ENCODE data around the gene METTL2B. TPM values are rescaled to one million over a fixed set of nuclear protein-coding genes. Genes with fewer than 3 reads are reported as not detected.
A peak's percentile ranks its signal among the peaks of the same experiment; 100 is the strongest.
"Not testable (repeated sequence)": the region's sequence is repeated elsewhere in the genome, so short reads cannot be mapped to it uniquely, and the experiment has no call there.

The METTL2B gene
- total RNA-seq, 1 experiment from 2014 or later: 33.8 TPM

DNA sequence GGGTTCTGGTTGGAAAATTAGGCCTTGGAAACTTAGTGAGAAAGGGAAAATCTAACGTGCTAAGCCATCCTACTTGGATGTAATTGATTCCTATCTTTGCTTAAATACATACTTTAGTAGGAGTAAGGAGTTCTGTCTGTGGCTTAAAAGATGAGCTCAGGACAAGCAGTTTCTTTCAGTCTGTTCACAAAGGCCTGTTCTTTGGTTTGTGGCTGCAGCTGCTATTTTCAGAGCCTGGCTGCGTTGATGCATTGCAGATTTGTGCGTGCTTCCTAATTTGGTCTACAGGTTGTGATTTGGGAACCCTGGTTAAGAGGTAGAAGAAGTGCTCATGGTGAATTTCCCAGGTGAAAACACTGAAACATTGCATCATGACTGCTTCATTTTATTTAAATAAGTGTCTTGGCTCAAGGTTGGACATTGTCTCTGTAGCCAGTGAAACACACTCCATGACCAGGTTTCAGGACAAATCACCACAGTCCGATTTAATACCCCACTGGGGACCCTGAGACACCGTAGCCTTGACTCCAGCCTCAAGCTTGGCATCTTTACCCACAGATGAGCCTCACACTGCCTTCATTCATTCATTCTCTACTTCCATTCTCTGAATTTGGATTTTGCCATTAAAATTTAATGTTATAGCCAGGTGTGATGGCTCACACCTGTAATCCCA is 30.9 kb downstream of the METTL2B start:
- H3K27ac ChIP-seq (ENCODE audit: low read length); BruUV-seq (replicated peaks); H3K9me3 ChIP-seq (ENCODE audit: low read length); H3F3A ChIP-seq (ENCODE audit: low read length, unreplicated experiment); H3K4me1 ChIP-seq (ENCODE audit: insufficient read depth, low read length); H3K4me2 ChIP-seq (ENCODE audit: low read length); H3K9ac ChIP-seq (ENCODE audit: low read length); CTCF ChIA-PET; intact Hi-C loops (cut with micrococcal nuclease); POLR2A ChIA-PET (ENCODE audit: unreplicated experiment); DNase-seq; H2AFZ ChIP-seq (ENCODE audit: low read length); H3K79me2 ChIP-seq (ENCODE audit: low read length); ATAC-seq; H3K4me3 ChIP-seq (ENCODE audit: low read length); H3K9me2 ChIP-seq (replicated peaks; ENCODE audit: low read length); H3K36me3 ChIP-seq (ENCODE audit: low read depth, low read length); H4K20me1 ChIP-seq (ENCODE audit: low read length); H3K27me3 ChIP-seq (ENCODE audit: low read length): not testable (repeated sequence)

DNA sequence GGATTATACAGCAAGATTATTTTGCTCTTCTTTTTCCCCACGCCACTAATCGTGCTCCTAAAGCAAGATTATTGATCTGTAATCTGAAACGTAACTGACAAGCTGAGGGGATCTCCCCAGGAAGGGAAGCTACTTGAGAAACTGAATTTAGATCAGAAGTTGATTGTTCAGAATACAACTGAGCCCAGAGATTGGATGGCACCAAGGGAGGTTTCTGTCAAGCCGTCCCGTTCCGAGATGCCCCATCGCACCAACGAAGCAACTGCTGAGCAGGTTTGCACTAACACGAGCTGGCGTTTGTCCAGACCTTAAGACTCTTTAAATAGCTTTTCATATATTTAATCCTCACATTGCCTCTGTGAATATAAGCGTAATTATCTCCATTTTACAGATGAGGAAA is 35.1 kb downstream of the METTL2B start:
- H3K4me3 ChIP-seq (ENCODE audit: low read length); H3K27ac ChIP-seq (ENCODE audit: low read length); H3F3A ChIP-seq (ENCODE audit: low read length, unreplicated experiment); H4K20me1 ChIP-seq (ENCODE audit: low read length); CTCF ChIA-PET; H3K4me2 ChIP-seq (ENCODE audit: low read length); H3K9me3 ChIP-seq (ENCODE audit: low read length); BruUV-seq (replicated peaks); H3K79me2 ChIP-seq (ENCODE audit: low read length); H3K27me3 ChIP-seq (ENCODE audit: low read length); intact Hi-C loops (cut with micrococcal nuclease); POLR2A ChIA-PET (ENCODE audit: unreplicated experiment); H3K36me3 ChIP-seq (ENCODE audit: low read depth, low read length); H2AFZ ChIP-seq (ENCODE audit: low read length); ATAC-seq; H3K4me1 ChIP-seq (ENCODE audit: insufficient read depth, low read length); H3K9ac ChIP-seq (ENCODE audit: low read length); DNase-seq; H3K9me2 ChIP-seq (replicated peaks; ENCODE audit: low read length): not testable (repeated sequence)

DNA sequence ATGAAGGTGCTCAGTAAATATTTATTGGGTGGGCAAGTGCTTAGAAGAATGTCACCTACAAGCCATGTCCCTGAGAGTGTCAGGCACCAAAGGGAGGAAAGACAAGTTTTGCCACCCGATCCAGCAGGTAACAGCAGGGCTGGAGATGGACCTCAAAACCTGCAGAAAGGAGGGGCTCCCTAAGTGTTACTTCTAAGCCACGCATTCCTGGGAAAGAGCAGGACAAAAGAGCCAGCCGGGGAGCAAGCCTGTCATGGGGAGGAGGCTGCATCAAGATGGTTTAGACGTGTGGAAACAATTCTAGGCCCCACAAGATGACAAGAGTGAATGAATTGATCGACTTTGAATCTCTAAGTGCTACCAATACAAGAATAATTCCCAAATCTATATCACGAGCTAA is 38.7 kb downstream of the METTL2B start:
- H3K4me3 ChIP-seq (ENCODE audit: low read length); BruUV-seq (replicated peaks); intact Hi-C loops (cut with micrococcal nuclease); H3K4me1 ChIP-seq (ENCODE audit: insufficient read depth, low read length); H3K79me2 ChIP-seq (ENCODE audit: low read length); H3K4me2 ChIP-seq (ENCODE audit: low read length); H3K27me3 ChIP-seq (ENCODE audit: low read length); H4K20me1 ChIP-seq (ENCODE audit: low read length); ATAC-seq; H3K27ac ChIP-seq (ENCODE audit: low read length); H3K9me2 ChIP-seq (replicated peaks; ENCODE audit: low read length); POLR2A ChIA-PET (ENCODE audit: unreplicated experiment); H3F3A ChIP-seq (ENCODE audit: low read length, unreplicated experiment); H3K36me3 ChIP-seq (ENCODE audit: low read depth, low read length); H2AFZ ChIP-seq (ENCODE audit: low read length); CTCF ChIA-PET; DNase-seq; H3K9me3 ChIP-seq (ENCODE audit: low read length); H3K9ac ChIP-seq (ENCODE audit: low read length): not testable (repeated sequence)

DNA sequence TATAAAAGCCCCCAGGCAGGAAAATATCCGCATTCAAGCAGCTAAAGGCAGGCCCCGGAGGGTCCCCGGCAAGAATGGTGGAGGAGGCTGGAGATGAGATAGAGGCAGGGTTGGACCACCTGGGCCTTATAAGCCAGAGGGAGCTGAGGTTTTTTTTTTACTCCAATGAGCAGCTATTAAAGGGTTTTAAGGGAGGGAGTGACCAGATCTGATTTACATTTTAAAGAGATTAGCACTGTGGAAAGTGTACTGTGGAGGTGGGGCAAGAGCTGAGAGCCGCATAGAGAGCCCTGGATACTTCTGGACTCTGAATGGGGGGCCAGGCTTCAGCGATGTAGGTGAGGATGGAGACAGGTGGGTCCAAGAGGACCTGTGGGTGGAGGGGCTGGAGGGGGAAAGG is 40.5 kb downstream of the METTL2B start:
- H3K36me3 ChIP-seq (ENCODE audit: low read depth, low read length); ATAC-seq; BruUV-seq (replicated peaks); H3F3A ChIP-seq (ENCODE audit: low read length, unreplicated experiment); H3K27ac ChIP-seq (ENCODE audit: low read length); H3K27me3 ChIP-seq (ENCODE audit: low read length); H3K79me2 ChIP-seq (ENCODE audit: low read length); H3K9me2 ChIP-seq (replicated peaks; ENCODE audit: low read length); H4K20me1 ChIP-seq (ENCODE audit: low read length); intact Hi-C loops (cut with micrococcal nuclease); H2AFZ ChIP-seq (ENCODE audit: low read length); H3K9ac ChIP-seq (ENCODE audit: low read length); H3K4me1 ChIP-seq (ENCODE audit: insufficient read depth, low read length); H3K9me3 ChIP-seq (ENCODE audit: low read length); H3K4me2 ChIP-seq (ENCODE audit: low read length); POLR2A ChIA-PET (ENCODE audit: unreplicated experiment); H3K4me3 ChIP-seq (ENCODE audit: low read length); CTCF ChIA-PET; DNase-seq: not testable (repeated sequence)

DNA sequence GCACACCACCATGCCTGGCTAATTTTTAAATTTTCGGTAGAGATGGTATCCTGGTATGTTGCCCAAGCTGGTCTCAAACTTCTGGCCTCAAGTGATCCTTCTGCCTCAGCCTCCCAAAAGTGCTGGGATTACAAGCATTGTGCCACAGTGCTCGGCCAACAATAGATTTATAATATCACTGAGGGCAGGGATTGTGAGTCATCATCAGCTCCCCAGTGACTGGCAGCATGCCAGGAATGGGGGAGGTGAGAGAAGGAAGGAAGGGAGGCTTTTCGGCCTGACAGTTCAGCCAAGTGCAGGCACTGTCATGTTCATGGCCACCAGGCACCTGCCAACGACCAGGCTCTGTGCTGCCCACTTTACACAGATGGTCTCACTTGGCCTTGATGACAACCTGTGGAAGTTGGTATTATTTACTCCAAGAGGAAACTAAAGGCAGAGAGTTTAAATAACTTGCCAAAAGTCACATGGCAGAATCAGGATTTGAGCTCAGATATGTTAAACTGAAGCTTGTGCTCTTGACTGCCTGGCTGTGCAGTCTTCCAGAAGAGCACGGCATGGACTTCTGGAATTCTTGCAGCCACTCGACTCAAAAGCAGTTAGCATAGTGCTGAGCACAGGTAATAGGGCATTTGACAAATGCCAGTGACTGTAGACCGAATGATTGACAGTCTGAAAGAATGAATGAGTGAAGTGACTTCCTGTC is 46.8 kb downstream of the METTL2B start:
- POLR2A ChIA-PET (ENCODE audit: unreplicated experiment); H3K9ac ChIP-seq (ENCODE audit: low read length); H3K36me3 ChIP-seq (ENCODE audit: low read depth, low read length); H3K4me1 ChIP-seq (ENCODE audit: insufficient read depth, low read length); H3K27ac ChIP-seq (ENCODE audit: low read length); H3K9me3 ChIP-seq (ENCODE audit: low read length); H3K27me3 ChIP-seq (ENCODE audit: low read length); intact Hi-C loops (cut with micrococcal nuclease); H4K20me1 ChIP-seq (ENCODE audit: low read length); BruUV-seq (replicated peaks); H3K9me2 ChIP-seq (replicated peaks; ENCODE audit: low read length); H3K79me2 ChIP-seq (ENCODE audit: low read length); H3K4me3 ChIP-seq (ENCODE audit: low read length); H2AFZ ChIP-seq (ENCODE audit: low read length); CTCF ChIA-PET; H3K4me2 ChIP-seq (ENCODE audit: low read length); H3F3A ChIP-seq (ENCODE audit: low read length, unreplicated experiment): not testable (repeated sequence)
- ATAC-seq (peak; percentile 91), DNase-seq (peak; percentile 91)

DNA sequence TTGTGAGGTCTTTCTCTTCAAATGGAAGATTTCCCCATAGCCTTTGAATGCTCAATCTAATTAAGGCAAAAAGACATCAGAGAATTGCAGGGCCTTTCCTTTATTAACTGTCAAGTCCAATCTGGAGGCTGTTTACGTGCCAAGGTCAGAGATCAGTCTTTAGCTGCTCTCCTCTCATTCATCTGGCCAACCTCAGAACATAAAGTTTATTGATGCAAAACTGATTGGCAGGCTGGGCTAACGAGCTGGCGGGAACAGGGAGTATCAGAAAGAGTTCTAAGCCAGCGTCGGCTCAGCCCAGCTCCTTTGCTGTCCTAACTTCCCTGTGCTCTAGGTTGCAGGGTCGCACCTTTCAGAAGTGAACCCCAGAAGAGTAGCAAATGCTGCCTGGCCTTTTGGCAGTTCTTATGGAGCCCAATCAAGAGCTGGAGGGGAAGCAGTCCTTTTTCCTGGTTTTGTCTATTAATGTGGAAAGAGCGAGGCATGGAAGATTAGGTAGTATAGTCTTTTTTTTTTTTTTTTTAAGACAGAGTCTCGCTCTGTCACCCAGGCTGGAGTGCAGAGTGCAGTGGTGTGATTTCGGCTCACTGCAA is 47.5 kb downstream of the METTL2B start:
- BruUV-seq (replicated peaks); H3K4me2 ChIP-seq (ENCODE audit: low read length); H3K4me3 ChIP-seq (ENCODE audit: low read length); H3K9me2 ChIP-seq (replicated peaks; ENCODE audit: low read length); H3K27ac ChIP-seq (ENCODE audit: low read length); DNase-seq; H3K36me3 ChIP-seq (ENCODE audit: low read depth, low read length); H3K9me3 ChIP-seq (ENCODE audit: low read length); H3F3A ChIP-seq (ENCODE audit: low read length, unreplicated experiment); ATAC-seq; intact Hi-C loops (cut with micrococcal nuclease); POLR2A ChIA-PET (ENCODE audit: unreplicated experiment); H3K79me2 ChIP-seq (ENCODE audit: low read length); H2AFZ ChIP-seq (ENCODE audit: low read length); H4K20me1 ChIP-seq (ENCODE audit: low read length); CTCF ChIA-PET; H3K27me3 ChIP-seq (ENCODE audit: low read length); H3K4me1 ChIP-seq (ENCODE audit: insufficient read depth, low read length); H3K9ac ChIP-seq (ENCODE audit: low read length): not testable (repeated sequence)

All from PC-3 (cell line).